K562 (cell line): ENCODE results near the gene RALGAPB. TPM values are rescaled to one million over a fixed set of nuclear protein-coding genes. Genes with fewer than 3 reads are reported as not detected.
A peak's percentile ranks its signal among the peaks of the same experiment; 100 is the strongest.

Experiments
- FOXJ2 ChIP-seq: fragments of 200-800 bp; sonication (Bioruptor generic); IDR thresholded peaks from 2 replicates; pipeline ENCODE4 v1.6.1; 2016; ENCODE audit warnings: missing genetic modification characterization, missing compliant biosample characterization
- GABPB2 ChIP-seq: fragments of 250-450 bp; sonication (Bioruptor Pico); conservative IDR thresholded peaks from 2 replicates; pipeline ENCODE4 v1.5.1; 2021; ENCODE audit warnings: mild to moderate bottlenecking
- NCOA1 ChIP-seq: fragments of 450-650 bp; IDR thresholded peaks from 2 replicates; pipeline ENCODE4 v1.6.1; 2016; ENCODE audit warnings: low read depth
- NFE2L1 ChIP-seq: fragments of 450-650 bp; IDR thresholded peaks from 2 replicates; pipeline ENCODE4 v1.6.1; 2016; ENCODE audit warnings: missing genetic modification characterization, low read depth, mild to moderate bottlenecking, missing compliant biosample characterization, moderate library complexity, borderline replicate concordance
- SMARCB1 ChIP-seq: IDR thresholded peaks from 2 replicates; pipeline ENCODE4 v1.6.1; 2011; ENCODE audit warnings: improper control_type of control experiment, low read depth; ENCODE audit not compliant: insufficient read length
- ZNF780A ChIP-seq: fragments of 250-450 bp; sonication (Bioruptor Pico); IDR thresholded peaks from 2 replicates; pipeline ENCODE4 v1.5.0; 2021; ENCODE audit warnings: mild to moderate bottlenecking
- polyA plus RNA-seq, 8 experiments: library from polyadenylated mRNA; depleted of rRNA in 4 of 8; stranded (reverse) in 5 of 8; unstranded in 3 of 8; fragments of >200 nt; fragmentation: Nextera tagmentation in 2 of 8; fragmentation: Illumina TruSeq in 1 of 8; extraction: Ambion mirVana in 2 of 8; extraction: Trizol in 1 of 8; gene quantifications; 2 replicates each; pipeline versions ENCODE4 v1.2.1 to v1.2.3, GENCODE V29; 2011 to 2014; ENCODE audit warnings: inconsistent platforms in 1 of 8, missing spikeins in 1 of 8
- total RNA-seq, 7 experiments: library from RNA; depleted of rRNA in 6 of 7; stranded (reverse); fragments of >200 nt in 6 of 7; fragmentation: Illumina TruSeq in 2 of 7; extraction: Trizol in 2 of 7; gene quantifications; 2 replicates each; pipeline versions ENCODE4 v1.2.1 to v1.2.3, GENCODE V29; 2011 to 2021; ENCODE audit warnings: low replicate concordance in 1 of 7
- TF ChIP-seq, protein P1 (sequence below): fragments of 250-450 bp; sonication (Bioruptor Pico); IDR thresholded peaks from 2 replicates; pipeline ENCODE4 v1.5.0; 2020; ENCODE audit warnings: mild to moderate bottlenecking, borderline replicate concordance
- TF ChIP-seq, protein P2 (sequence below): fragments of 250-450 bp; sonication (Bioruptor Pico); IDR thresholded peaks from 2 replicates; pipeline ENCODE4 v1.5.1; 2021; ENCODE audit warnings: mild to moderate bottlenecking
- TF ChIP-seq, protein P3 (sequence below): sonication (generic); formaldehyde crosslinking; IDR thresholded peaks from 2 replicates; pipeline ENCODE4 v1.8.0; 2023; ENCODE audit warnings: mild to moderate bottlenecking, missing genetic modification reagents
- TF ChIP-seq, protein P4 (sequence below), 2 experiments: fragments of 450-650 bp in 1 of 2; sonication (generic) in 1 of 2; formaldehyde crosslinking in 1 of 2; IDR thresholded peaks in 1 of 2; conservative IDR thresholded peaks in 1 of 2; 2 replicates each; pipeline versions ENCODE4 v1.6.1 to v1.8.1; 2016 to 2023; ENCODE audit warnings: mild to moderate bottlenecking in 2 of 2, moderate library complexity in 2 of 2, inconsistent platforms in 1 of 2, missing genetic modification reagents in 1 of 2
- TF ChIP-seq, protein P5 (sequence below), 3 experiments: fragments of 200-800 bp in 1 of 3; fragments of 250-450 bp in 1 of 3; fragments of 450-650 bp in 1 of 3; sonication (Bioruptor Pico) in 1 of 3; sonication (Bioruptor generic) in 1 of 3; formaldehyde crosslinking in 1 of 3; IDR thresholded peaks; 2 replicates each; pipeline versions ENCODE4 v1.6.1 to v1.8.0; 2016 to 2022; ENCODE audit warnings: mild to moderate bottlenecking in 2 of 3, missing genetic modification characterization in 2 of 3, missing compliant biosample characterization in 1 of 3, moderate library complexity in 1 of 3
- TF ChIP-seq, protein P6 (sequence below): fragments of 450-650 bp; formaldehyde crosslinking; IDR thresholded peaks from 2 replicates; pipeline ENCODE4 v1.4.0; 2020; ENCODE audit warnings: mild to moderate bottlenecking, mixed read lengths

The RALGAPB gene
- total and polyA plus RNA-seq, 9 of the 15 experiments (the other 6 are each of a cell fraction or from before 2014, with no cell fraction given), result 4.3 to 25.6 (median 13.6) TPM

DNA sequence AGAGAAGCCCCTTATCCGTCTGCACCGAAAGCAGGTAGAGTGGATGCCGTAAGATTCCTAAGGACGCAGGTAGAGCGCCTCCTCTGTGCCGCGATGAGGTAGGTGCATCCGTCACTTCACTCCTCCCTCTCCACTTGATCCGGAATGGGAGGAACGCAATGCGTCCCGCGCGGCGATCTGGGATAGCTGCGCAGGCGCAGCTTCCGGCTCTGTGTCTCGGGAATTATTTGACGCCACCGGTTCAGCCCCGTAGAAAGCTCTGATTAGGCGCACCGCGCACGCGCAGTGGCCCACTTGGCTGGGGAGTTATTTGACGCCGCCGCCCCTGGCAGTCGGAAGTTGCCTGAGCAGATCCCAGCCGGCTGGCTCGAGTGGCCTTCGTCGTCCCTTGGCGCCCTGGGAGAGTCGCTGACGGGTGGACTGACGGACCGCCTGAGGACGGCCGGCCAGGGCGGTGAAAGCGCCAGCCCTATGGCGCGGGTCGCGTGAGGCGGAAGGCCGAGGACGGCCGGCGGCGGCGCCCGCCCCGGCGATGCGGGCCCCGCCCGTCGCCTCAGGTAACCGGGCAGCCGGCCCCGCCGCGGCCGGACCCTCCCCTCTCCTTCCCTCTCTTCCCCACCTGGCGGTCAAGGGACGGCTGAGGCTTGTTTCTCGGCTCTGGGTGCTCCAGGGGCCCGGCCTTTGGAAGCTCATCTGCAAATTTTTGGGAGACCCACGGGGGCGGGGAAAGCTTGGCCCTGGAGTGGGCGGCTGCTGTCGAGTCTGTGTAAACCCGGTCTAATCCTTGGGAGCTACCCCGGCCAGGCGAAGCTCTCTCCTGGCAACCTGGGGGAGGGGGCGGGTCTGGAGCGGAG, at the start of gene RALGAPB (continued):
- TF ChIP-seq, protein P1, sequence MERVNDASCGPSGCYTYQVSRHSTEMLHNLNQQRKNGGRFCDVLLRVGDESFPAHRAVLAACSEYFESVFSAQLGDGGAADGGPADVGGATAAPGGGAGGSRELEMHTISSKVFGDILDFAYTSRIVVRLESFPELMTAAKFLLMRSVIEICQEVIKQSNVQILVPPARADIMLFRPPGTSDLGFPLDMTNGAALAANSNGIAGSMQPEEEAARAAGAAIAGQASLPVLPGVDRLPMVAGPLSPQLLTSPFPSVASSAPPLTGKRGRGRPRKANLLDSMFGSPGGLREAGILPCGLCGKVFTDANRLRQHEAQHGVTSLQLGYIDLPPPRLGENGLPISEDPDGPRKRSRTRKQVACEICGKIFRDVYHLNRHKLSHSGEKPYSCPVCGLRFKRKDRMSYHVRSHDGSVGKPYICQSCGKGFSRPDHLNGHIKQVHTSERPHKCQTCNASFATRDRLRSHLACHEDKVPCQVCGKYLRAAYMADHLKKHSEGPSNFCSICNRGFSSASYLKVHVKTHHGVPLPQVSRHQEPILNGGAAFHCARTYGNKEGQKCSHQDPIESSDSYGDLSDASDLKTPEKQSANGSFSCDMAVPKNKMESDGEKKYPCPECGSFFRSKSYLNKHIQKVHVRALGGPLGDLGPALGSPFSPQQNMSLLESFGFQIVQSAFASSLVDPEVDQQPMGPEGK (CRISPR knock-in tag), result no peak
- TF ChIP-seq SMARCB1 (no peak), GABPB2 (CRISPR knock-in tag) (no peak), ZNF780A (no peak), NCOA1 (0 out of 2 replicates have a peak, but pooled peaks have one; percentile 37), NFE2L1 (tag) (no peak), FOXJ2 (tag) (no peak; the same call in 1 of the 2 replicates)
- TF ChIP-seq, protein P2, sequence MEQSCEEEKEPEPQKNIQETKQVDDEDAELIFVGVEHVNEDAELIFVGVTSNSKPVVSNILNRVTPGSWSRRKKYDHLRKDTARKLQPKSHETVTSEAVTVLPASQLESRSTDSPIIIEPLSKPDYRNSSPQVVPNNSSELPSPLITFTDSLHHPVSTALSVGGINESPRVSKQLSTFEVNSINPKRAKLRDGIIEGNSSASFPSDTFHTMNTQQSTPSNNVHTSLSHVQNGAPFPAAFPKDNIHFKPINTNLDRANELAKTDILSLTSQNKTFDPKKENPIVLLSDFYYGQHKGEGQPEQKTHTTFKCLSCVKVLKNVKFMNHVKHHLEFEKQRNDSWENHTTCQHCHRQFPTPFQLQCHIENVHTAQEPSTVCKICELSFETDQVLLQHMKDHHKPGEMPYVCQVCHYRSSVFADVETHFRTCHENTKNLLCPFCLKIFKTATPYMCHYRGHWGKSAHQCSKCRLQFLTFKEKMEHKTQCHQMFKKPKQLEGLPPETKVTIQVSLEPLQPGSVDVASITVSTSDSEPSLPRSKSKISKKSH, result no peak
- TF ChIP-seq, protein P3, sequence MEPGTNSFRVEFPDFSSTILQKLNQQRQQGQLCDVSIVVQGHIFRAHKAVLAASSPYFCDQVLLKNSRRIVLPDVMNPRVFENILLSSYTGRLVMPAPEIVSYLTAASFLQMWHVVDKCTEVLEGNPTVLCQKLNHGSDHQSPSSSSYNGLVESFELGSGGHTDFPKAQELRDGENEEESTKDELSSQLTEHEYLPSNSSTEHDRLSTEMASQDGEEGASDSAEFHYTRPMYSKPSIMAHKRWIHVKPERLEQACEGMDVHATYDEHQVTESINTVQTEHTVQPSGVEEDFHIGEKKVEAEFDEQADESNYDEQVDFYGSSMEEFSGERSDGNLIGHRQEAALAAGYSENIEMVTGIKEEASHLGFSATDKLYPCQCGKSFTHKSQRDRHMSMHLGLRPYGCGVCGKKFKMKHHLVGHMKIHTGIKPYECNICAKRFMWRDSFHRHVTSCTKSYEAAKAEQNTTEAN (CRISPR knock-in tag), result no peak
- TF ChIP-seq, protein P4, sequence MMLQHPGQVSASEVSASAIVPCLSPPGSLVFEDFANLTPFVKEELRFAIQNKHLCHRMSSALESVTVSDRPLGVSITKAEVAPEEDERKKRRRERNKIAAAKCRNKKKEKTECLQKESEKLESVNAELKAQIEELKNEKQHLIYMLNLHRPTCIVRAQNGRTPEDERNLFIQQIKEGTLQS (IDR thresholded peaks at IDR 0.05), result no peak
- TF ChIP-seq, protein P4 (CRISPR knock-in tag; conservative IDR thresholded peaks at IDR 0.05), result no peak
- TF ChIP-seq, protein P5, sequence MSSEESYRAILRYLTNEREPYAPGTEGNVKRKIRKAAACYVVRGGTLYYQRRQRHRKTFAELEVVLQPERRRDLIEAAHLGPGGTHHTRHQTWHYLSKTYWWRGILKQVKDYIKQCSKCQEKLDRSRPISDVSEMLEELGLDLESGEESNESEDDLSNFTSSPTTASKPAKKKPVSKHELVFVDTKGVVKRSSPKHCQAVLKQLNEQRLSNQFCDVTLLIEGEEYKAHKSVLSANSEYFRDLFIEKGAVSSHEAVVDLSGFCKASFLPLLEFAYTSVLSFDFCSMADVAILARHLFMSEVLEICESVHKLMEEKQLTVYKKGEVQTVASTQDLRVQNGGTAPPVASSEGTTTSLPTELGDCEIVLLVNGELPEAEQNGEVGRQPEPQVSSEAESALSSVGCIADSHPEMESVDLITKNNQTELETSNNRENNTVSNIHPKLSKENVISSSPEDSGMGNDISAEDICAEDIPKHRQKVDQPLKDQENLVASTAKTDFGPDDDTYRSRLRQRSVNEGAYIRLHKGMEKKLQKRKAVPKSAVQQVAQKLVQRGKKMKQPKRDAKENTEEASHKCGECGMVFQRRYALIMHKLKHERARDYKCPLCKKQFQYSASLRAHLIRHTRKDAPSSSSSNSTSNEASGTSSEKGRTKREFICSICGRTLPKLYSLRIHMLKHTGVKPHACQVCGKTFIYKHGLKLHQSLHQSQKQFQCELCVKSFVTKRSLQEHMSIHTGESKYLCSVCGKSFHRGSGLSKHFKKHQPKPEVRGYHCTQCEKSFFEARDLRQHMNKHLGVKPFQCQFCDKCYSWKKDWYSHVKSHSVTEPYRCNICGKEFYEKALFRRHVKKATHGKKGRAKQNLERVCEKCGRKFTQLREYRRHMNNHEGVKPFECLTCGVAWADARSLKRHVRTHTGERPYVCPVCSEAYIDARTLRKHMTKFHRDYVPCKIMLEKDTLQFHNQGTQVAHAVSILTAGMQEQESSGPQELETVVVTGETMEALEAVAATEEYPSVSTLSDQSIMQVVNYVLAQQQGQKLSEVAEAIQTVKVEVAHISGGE (CRISPR knock-in tag; IDR thresholded peaks at IDR 0.05), result peak in 2 of 3 experiments; percentile 13 to 96; a peak in 2 of 6 replicates
- TF ChIP-seq, protein P6, sequence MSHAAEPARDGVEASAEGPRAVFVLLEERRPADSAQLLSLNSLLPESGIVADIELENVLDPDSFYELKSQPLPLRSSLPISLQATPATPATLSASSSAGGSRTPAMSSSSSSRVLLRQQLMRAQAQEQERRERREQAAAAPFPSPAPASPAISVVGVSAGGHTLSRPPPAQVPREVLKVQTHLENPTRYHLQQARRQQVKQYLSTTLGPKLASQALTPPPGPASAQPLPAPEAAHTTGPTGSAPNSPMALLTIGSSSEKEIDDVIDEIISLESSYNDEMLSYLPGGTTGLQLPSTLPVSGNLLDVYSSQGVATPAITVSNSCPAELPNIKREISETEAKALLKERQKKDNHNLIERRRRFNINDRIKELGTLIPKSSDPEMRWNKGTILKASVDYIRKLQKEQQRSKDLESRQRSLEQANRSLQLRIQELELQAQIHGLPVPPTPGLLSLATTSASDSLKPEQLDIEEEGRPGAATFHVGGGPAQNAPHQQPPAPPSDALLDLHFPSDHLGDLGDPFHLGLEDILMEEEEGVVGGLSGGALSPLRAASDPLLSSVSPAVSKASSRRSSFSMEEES (CRISPR knock-in tag), result no peak
